Esophagus muscularis mucosa (tissue), 4 donors: ENCODE data around the gene INO80D. TPM values are rescaled to one million over a fixed set of nuclear protein-coding genes. Genes with fewer than 3 reads are reported as not detected.

ENCODE experiments used
- DNase-seq: peaks from one replicate; pipeline ENCODE4 v3.0.0-alpha.2; 2017; ENCODE audit errors: extremely low spot score
- H3K27ac ChIP-seq, 4 donors: fragments of 200-600 bp; sonication (generic); replicated peaks in 1 of 4; 1 replicate in 3 of 4; 2 replicates in 1 of 4; pipeline ENCODE4 v1.5.1; 2016 to 2019; ENCODE audit warnings: mild to moderate bottlenecking in 1 of 4
- H3K27me3 ChIP-seq, 4 donors: fragments of 200-600 bp; sonication (generic); one replicate each; pipeline versions ENCODE4 v1.5.1 to v1.6.0; 2016 to 2019
- H3K36me3 ChIP-seq, 4 donors: fragments of 200-600 bp; sonication (generic); one replicate each; pipeline ENCODE4 v1.5.1; 2016 to 2019
- H3K4me1 ChIP-seq, 4 donors: fragments of 200-600 bp; sonication (generic); one replicate each; pipeline ENCODE4 v1.5.1; 2016 to 2019
- H3K4me3 ChIP-seq, 4 donors: fragments of 200-600 bp; sonication (generic); 1 replicate in 2 of 4; 2 replicates in 2 of 4; pipeline ENCODE4 v1.5.1; 2016 to 2019; ENCODE audit warnings: mild to moderate bottlenecking in 4 of 4, moderate library complexity in 1 of 4
- H3K9me3 ChIP-seq, 4 donors: fragments of 200-600 bp; sonication (generic); 1 replicate in 3 of 4; 2 replicates in 1 of 4; pipeline ENCODE4 v1.5.1; 2016 to 2019
- EP300 ChIP-seq: sonication (generic); formaldehyde crosslinking; IDR thresholded peaks from one replicate; pipeline ENCODE4 v1.6.1; 2017; ENCODE audit warnings: antibody characterized with exemption
- POLR2A ChIP-seq: fragments of 450-650 bp; IDR thresholded peaks from one replicate; pipeline ENCODE4 v1.6.1; 2017; ENCODE audit warnings: antibody characterized with exemption, moderate library complexity, mild to moderate bottlenecking, low read depth
- POLR2AphosphoS5 ChIP-seq, 2 donors: sonication (generic); formaldehyde crosslinking; IDR thresholded peaks; one replicate each; pipeline ENCODE4 v1.6.1; 2017; ENCODE audit warnings: antibody characterized with exemption in 2 of 2
- WGBS: methylation state at CpG from one replicate; pipeline ENCODE4 v1.1.5; 2018; 5-methylcytosine and 5-hydroxymethylcytosine counted together
- intact Hi-C: fragments of 100-400 bp; cut with DNase I; formaldehyde crosslinking; loops from one replicate; pipeline ENCODE4 v1.15.1; 2023
- total RNA-seq, 4 donors: library from RNA; depleted of rRNA; stranded (reverse); fragments of >200 nt; gene quantifications; one replicate each; pipeline versions ENCODE4 v1.1.0 to v1.2.1, GENCODE V29; 2016
- TF ChIP-seq, protein P1 (sequence below), 3 experiments: fragments of 200-600 bp in 2 of 3; fragments of 450-650 bp in 1 of 3; sonication (generic) in 2 of 3; IDR thresholded peaks; one replicate each; pipeline ENCODE4 v1.5.1; 2017 to 2019; ENCODE audit warnings: antibody characterized with exemption in 3 of 3, mild to moderate bottlenecking in 2 of 3, moderate library complexity in 1 of 3

The INO80D gene
- total RNA-seq, 4 donors from 2014 or later, result 11.1 to 19.9 (median 16.2) TPM

DNA sequence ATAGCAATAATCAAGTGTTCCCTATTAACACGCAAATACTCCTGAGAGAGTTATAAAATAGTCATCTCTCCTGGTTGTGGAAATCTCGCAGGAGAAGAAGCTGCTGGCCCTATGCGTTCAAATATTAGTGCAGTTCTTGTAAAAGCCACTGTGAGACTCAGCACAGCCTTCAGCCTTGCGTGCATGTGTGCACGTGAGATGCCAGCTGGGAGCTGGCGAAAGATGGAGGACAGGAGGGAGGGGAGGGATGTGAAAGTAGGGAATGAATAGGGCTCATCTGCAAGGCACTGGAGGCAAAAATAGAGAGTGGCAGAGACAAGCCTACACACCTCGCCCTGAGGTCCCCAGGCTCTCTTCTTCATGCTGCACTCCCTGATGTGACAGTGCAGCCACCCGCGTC, 126.5 kb downstream of the INO80D start:
- Histone ChIP-seq H3K36me3 (no peaks in the 10 kb centered on the region), H3K4me3 (no peak overlapping the region), H3K4me1 (no peaks in the 10 kb centered on the region), H3K27me3 (no peaks in the 10 kb centered on the region), H3K27ac (no peak overlapping the region), H3K9me3 (no peaks in the 10 kb centered on the region)
- no peak for DNase-seq
- intact Hi-C loops, result loop anchor here (10.0 kb wide), 1 partner anchor 1625 kb away; no protein-coding TSS in a partner anchor
- TF ChIP-seq POLR2AphosphoS5 (IDR thresholded peaks at IDR 0.05), result no peak
- no peak for TF ChIP-seq EP300
- TF ChIP-seq POLR2A, result no peak
- TF ChIP-seq, protein P1, sequence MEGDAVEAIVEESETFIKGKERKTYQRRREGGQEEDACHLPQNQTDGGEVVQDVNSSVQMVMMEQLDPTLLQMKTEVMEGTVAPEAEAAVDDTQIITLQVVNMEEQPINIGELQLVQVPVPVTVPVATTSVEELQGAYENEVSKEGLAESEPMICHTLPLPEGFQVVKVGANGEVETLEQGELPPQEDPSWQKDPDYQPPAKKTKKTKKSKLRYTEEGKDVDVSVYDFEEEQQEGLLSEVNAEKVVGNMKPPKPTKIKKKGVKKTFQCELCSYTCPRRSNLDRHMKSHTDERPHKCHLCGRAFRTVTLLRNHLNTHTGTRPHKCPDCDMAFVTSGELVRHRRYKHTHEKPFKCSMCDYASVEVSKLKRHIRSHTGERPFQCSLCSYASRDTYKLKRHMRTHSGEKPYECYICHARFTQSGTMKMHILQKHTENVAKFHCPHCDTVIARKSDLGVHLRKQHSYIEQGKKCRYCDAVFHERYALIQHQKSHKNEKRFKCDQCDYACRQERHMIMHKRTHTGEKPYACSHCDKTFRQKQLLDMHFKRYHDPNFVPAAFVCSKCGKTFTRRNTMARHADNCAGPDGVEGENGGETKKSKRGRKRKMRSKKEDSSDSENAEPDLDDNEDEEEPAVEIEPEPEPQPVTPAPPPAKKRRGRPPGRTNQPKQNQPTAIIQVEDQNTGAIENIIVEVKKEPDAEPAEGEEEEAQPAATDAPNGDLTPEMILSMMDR (IDR thresholded peaks at IDR 0.05), result no peak
- WGBS, result 92% methylated on average over 9 of the region's 9 CpGs

DNA sequence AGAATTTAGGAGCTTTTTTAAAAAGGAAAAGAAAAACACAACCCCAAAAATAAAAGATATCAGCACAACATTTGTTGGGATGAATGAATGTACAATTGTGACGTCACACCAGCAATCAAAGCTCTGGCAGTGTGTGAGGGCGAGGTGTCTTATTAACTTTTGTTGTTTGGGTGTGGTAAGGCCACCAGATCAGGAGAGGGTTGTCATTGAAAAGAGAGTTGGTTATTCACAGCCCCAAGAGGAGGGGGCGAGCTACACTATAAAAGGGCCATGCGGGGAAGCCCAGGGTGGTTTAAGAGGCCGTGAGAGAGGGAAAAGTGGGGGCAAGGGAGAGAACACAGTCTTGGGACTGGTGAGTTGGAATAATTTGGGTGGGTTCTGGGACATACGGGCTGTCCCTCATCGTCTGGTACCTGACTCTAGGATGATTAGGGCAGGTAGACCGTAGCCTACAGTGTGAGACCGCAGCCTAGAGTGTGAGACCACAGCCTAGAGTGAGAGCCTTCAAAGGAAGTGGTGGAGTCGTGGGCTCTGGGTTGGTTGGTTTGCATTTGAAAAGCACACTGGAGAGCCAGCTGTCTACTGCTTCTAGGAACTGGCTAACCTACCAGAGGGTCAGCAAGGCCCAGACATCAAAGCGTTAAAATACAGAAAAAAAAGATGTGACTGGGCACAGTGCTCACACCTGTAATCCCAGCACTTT, 128.4 kb downstream of the INO80D start:
- WGBS, result 92% methylated on average over 11 of the region's 11 CpGs
- no peak for TF ChIP-seq EP300
- no peak for TF ChIP-seq POLR2A
- no peak for TF ChIP-seq POLR2AphosphoS5 (IDR thresholded peaks at IDR 0.05)
- TF ChIP-seq, protein P1 (IDR thresholded peaks at IDR 0.05), result no peak
- intact Hi-C loops, result loop anchor here (10.0 kb wide), 1 partner anchor 1623 kb away; no protein-coding TSS in a partner anchor
- no peak overlapping the region for H3K27ac ChIP-seq
- H3K4me1 ChIP-seq, result no peaks in the 10 kb centered on the region
- no peaks in the 10 kb centered on the region for H3K9me3 ChIP-seq
- H3K36me3 ChIP-seq, result no peaks in the 10 kb centered on the region
- DNase-seq, result no peak
- no peaks in the 10 kb centered on the region for H3K27me3 ChIP-seq
- no peak overlapping the region for H3K4me3 ChIP-seq

DNA sequence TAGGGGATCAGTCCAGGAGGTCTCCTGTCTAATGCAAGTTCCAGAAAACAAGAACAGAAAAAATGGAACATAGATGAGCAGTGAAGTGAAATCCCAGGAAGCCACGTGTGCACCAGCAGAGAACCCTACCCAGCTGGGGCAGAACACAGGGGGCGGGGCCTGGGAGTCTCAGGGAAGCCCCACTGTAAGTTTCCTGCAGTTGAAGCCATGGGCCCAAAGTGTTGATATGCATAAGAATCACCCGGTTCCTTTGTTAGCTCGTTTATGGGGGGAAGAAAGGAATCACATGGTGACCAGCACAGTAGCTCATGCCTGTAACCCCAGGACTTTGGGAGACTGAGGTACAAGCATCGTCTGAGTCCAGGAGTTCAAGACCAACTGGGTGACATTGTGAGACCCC, 131.3 kb downstream of the INO80D start:
- TF ChIP-seq POLR2AphosphoS5 (IDR thresholded peaks at IDR 0.05), result no peak
- TF ChIP-seq, protein P1 (IDR thresholded peaks at IDR 0.05), result no peak
- TF ChIP-seq POLR2A, result no peak
- no peak for TF ChIP-seq EP300
- Histone ChIP-seq H3K27ac (no peak overlapping the region), H3K4me1 (no peaks in the 10 kb centered on the region), H3K9me3 (peaks cover 0 to 5% (median 0%) of the 10 kb centered on the region in 4 donors), H3K27me3 (no peaks in the 10 kb centered on the region), H3K36me3 (no peaks in the 10 kb centered on the region), H3K4me3 (no peak overlapping the region)
- DNase-seq, result no peak
- intact Hi-C loops, result loop anchor here (10.0 kb wide), 1 partner anchor 1620 kb away; no protein-coding TSS in a partner anchor
- WGBS, result 71% methylated on average over 5 of the region's 5 CpGs

DNA sequence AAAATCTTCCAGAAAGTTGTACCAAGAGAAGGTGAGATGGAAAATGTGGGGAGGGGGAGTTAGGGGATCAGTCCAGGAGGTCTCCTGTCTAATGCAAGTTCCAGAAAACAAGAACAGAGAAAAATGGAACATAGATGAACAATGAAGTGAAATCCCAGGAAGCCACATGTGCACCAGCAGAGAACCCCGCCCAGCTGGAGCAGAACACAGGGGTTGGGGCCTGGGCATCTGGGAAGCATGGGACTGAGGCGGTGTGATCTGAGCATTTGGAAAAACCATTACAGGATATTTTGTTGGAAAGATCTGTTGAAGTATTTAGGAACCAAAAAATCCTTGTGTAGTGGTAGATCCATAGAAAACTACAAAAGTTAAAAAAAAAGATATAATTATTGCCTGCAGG, 133.7 kb downstream of the INO80D start:
- H3K27me3 ChIP-seq, result no peaks in the 10 kb centered on the region
- 94% methylated on average over 2 of the region's 2 CpGs for WGBS
- no peak for DNase-seq
- H3K9me3 ChIP-seq, result peaks cover 0 to 5% (median 0%) of the 10 kb centered on the region in 4 donors
- TF ChIP-seq EP300, result no peak
- TF ChIP-seq, protein P1 (IDR thresholded peaks at IDR 0.05), result no peak
- no peak for TF ChIP-seq POLR2A
- TF ChIP-seq POLR2AphosphoS5 (IDR thresholded peaks at IDR 0.05), result no peak
- intact Hi-C loops, result loop anchor here (10.0 kb wide), 1 partner anchor 1617 kb away; no protein-coding TSS in a partner anchor
- H3K4me3 ChIP-seq, result no peak overlapping the region
- H3K27ac ChIP-seq, result no peak overlapping the region
- no peaks in the 10 kb centered on the region for H3K36me3 ChIP-seq
- peaks cover 0 to 13% (median 9%) of the 10 kb centered on the region in 4 donors for H3K4me1 ChIP-seq
